ENCODE results near the gene ADIPOR2.
A peak's percentile ranks its signal among the peaks of the same experiment; 100 is the strongest.
"Not testable (repeated sequence)": the region's sequence is repeated elsewhere in the genome, so short reads cannot be mapped to it uniquely, and the experiment has no call there.

Gene ADIPOR2

DNA sequence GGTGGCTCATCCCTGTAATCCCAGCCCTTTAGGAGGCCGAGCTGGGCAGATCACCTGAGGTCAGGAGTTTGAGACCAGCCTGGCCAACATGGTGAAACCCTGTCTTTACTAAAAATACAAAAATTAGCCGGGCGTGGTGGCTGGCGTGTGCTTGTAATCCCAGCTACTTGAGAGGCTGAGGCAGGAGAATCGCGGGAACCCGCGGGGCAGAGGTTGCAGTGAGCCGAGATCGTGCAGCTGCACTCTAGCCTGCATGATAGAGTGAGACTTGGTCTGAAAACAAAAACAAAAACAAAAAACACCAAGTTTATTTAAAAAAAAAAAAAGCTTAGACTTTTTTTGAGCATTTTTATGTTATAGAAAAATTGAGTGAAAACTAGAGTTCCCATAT lies 40.8 kb downstream of the ADIPOR2 start:
- DNase-seq (ENCODE audit: low read depth, low spot score), result not testable (repeated sequence)

DNA sequence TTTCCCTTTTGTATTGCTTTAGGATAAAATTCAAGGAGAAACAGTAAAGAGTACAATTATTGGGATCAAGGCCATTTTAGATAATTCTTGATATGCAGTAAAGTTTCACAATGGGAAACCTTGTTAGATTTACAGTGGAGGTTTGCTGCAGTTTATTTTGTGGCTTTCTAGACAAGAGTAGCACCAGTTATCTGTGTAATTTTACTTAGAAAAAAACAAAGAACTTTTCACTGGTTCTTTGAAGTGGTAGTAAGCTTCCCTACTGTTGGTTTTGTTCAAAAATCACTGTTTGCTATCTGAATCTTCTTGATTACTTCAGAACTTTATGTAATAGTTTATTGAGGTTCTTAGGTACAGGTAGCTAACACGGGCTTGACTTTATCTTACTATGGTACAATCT lies 42.0 kb downstream of the ADIPOR2 start:
- DNase-seq (ENCODE audit: low read depth, low spot score), result no peak

DNA sequence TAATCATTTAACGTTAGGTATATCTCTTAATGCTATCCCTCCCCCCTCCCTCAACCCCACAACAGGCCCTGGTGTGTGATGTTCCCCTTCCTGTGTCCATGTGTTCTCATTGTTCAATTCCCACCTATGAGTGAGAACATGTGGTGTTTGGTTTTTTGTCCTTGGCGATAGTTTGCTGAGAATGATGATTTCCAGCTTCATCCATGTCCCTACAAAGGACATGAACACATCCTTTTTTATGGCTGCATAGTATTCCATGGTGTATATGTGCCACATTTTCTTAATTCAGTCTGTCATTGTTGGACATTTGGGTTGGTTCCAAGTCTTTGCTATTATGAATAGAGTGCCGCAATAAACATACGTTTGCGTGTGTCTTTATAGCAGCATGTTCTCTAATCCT lies 42.8 kb downstream of the ADIPOR2 start:
- not testable (repeated sequence) for DNase-seq (ENCODE audit: low read depth, low spot score)

DNA sequence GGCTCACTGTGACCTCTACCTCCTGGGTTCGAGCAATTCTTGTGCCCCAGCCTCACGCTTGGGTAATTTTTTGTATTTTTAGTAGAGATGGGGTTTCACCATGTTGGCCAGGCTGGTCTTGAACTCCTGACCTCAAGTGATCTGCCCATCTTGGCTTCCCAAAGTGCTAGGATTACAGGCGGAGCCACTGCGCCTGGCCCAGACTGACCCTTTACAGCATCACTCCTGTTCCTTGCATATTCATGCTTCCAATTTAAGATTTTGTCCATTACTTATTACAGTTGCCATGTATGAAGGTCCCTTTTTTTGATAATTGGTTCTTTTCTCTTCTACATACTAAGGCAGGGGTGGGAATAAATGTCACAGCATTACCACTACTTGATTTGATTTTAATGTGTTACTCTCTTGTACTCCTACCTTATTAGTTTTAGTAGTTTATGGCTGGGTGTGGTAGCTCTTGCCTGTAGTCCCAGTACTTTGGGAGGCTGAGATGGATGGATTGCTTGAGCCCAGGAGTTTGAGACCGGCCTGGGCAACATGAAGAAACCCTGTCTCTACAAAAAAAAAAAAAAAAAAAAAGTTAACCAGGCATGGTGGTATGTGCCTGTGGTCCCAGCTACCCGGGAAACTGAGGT lies 46.9 kb downstream of the ADIPOR2 start:
- DNase-seq (ENCODE audit: low read depth, low spot score), result no peak

DNA sequence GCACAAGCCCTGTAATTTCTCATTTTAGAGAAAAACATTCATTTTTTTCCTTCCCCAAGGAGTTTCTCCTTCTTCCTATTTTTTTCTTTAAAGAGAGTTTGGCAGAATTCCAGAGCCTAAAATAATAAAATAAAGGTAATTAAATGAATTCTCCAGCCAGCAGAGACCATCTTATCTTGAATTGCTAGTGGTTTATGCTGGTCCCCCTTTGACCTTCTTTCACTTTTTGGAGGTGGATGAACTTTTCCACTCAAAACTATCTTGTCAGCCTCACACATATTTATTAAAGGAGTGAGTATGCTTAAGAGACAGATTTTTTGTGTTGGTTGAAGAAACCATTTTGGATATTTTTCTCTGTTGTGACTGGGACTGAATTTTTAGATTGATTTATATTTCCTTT lies 47.6 kb downstream of the ADIPOR2 start:
- no peak for DNase-seq (ENCODE audit: low read depth, low spot score)

DNA sequence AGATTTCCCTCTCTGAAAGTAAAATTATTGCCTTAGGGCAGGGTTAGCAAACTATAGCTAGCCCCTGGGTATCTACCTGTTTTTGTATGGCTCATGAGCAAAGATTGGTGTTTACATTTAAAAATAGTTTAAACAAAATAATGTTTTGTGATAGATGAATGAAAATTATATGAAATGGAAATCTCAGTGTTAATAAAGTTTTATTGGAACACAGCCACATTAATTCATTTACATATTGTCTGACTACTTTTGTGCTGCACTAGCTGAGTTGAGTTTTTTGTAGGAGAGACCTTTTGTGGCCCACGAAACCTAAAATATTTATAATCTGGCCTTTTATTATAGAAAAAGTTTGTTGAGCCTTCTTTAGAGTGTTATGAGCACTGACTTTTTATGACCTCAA lies 48.5 kb downstream of the ADIPOR2 start:
- no peak for DNase-seq (ENCODE audit: low read depth, low spot score)

DNA sequence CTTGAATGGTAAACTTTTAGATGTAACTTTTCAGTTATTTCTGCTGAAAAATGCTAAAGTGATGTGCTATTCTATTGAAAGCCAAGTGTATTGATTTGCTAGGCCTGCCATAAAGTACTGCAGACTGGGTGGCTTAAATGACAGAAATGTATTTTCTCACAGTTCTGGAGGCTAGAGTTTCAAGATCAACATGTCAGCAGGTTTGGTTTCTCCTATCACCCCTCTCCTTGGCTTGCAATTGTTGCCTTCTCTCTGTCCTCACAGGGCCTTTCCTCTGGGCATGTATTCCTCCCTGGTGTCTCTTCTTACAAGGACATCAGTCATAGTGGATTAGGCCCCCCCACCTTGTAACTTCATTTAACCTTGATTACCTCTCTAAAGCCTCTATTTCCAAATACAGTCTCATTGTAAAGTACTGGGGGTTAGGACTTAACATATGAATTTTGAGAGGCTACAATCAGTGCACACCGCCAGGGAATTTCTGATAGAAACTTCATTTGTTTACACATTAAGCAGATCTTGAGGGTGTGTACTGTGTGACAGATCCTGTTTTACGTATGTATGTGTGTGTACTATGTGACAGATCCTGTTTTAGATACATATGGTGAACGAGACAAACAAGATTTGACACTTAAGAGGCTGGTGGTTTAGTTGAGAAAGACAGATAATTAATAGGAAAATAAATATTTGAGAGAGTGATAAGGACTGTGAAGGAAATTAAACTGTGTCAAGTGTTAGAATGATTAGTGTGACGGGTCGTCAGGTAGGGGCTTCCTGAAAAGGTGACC lies 49.5 kb downstream of the ADIPOR2 start:
- DNase-seq (ENCODE audit: low read depth, low spot score), result no peak

DNA sequence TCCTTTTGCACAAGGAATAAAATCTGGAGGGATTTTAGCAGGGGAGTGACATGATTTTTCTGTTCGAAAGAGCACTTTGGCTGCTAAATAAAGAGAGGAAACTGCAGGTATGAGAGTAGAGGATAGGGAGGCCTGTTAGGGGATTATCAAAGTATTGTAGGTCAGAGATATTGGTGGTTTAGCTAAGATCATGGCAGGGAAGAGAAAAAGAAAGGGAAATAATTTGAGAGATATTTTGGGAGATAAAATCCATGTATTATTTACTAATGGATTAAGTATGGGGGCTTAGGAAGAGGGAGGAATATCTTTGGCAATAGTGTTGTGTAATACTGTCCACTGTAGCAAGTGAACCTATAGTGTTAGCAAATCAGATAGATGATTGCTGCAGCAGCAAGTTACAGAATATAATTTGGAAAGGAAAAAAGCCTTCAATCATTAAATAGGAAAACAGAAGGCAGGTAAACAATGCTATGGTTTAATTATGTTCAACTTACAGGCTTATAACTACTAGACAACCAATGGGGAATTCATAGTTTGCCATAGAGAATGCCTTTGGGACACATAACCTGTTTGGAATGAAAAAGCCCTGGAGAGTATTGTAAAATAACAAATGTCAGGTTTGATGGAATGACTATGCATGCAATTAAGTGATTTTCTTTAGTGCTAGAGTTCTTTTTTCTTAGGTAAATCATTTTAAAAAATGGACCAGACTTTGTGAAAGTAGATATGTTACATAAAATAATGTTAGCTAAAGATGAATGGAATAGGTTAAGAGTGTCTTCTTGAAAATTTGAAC lies 50.5 kb downstream of the ADIPOR2 start:
- DNase-seq (ENCODE audit: low read depth, low spot score), result peak; percentile 23

DNA sequence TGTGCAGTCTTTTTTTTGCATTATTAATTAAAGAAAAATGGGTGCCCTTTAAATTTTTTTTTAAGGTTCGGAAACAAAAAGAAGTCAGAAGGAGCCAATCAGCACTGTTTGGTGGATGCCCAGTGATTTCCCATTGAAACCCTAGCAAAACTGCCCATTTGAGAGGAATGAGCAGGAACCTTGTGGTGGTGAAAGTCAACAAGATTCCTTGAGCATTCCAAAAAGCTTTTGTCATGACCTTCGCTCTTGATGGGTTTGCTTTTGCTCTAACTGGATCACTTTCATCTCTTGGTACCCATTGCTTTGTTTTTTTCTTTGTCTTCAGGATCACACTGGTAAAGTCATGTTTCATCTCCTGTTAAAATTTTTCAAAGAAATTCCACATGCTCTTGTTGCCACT lies 54.1 kb downstream of the ADIPOR2 start:
- peak; percentile 29 for DNase-seq (ENCODE audit: low read depth, low spot score)

DNA sequence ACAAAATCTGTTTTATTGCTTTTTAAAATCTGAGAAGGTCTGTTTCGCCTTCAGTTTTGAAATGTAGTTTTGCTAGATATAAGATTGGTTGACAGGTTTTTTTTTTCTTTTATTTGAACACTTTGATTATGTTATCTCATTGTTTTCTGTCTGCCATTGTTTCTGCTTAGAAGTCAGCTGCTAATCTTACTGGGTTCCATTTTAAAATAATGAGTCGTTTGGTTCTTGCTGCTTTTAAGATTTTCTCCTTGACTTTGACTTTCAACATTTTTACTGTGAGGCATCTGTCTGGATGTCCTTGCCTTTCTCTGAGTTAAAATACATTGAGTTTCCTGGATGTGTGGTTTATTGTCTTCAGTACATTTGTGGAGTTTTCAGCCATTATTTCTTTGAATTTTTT lies 56.7 kb downstream of the ADIPOR2 start:
- no peak for DNase-seq (ENCODE audit: low read depth, low spot score)

DNA sequence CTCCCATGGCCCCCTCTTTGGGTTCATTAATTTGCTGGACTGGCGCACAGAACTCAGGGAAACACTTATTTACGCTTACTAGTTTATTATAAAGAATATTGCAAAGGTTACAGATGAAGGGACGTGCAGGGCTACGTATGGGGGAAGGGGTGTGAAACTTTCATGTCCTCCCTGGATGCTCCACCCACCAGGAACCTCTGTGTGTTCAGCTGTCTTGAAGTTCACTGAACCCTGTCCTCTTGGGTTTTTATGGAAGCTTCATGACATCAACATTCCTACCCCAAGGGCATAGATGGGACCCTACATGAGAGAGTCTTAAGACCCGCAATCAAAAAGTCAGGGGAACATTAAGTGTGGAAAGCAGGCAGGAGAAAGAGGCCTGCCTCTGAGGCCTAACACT lies 58.1 kb downstream of the ADIPOR2 start:
- DNase-seq (ENCODE audit: low read depth, low spot score), result no peak

DNA sequence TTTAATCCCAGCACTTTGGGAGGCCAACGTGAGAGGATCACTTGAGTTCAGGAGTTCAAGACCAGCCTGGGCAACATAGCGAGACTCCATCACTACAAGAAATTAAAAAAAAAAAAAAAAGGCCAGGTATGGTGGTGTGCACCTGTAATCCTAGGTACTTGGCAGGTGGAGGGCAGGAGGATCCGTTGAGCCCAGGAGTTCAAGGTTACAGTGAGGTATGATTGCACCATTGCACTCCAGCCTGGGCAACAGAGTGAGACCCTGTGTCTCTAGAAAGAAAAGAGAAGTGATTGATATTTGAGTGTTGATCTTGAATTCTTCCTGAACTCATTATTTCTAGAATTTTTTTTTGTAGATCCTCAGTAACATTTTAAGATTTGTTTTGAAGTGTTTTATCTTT lies 59.4 kb downstream of the ADIPOR2 start:
- DNase-seq (ENCODE audit: low read depth, low spot score), result no peak

DNA sequence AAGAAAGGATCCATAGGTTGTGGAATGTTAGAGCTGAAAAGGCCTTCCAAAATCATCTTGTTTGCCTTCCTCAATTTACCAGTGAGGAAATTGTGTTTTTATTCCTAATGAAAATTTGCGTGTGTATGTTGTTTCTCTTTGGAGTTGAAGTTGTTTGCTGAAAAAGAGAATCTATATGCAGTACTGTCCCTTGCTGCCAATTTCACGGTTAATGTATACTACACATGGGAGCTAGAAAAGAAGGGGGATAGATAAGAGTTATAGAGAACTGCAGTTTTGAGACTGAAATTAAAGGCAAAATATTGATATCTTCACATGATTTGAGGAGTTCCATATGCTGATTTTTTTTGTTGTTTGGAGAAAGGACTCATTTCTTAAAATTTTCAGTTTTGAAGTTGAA lies 67.5 kb downstream of the ADIPOR2 start:
- no peak for DNase-seq (ENCODE audit: low read depth, low spot score)

DNA sequence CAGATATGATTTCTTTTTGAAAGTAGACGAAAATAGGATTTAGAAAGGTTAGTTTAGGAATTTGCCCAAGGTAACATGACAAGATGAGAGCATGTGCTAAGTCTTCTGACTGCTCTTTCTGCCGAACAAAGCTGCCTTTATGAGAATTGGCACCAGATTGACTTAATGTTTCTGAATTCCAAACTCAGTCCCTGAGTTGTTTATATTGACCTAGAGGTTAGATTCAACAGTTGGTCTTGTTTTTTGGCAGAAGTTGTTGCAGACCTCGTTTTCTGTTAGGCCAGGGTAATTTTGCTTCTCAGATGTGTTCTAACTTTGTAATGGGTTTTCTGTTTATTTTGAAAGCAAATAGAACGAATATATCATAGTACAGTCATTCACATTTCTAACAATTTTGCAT lies 68.0 kb downstream of the ADIPOR2 start:
- DNase-seq (ENCODE audit: low read depth, low spot score), result peak; percentile 23

DNA sequence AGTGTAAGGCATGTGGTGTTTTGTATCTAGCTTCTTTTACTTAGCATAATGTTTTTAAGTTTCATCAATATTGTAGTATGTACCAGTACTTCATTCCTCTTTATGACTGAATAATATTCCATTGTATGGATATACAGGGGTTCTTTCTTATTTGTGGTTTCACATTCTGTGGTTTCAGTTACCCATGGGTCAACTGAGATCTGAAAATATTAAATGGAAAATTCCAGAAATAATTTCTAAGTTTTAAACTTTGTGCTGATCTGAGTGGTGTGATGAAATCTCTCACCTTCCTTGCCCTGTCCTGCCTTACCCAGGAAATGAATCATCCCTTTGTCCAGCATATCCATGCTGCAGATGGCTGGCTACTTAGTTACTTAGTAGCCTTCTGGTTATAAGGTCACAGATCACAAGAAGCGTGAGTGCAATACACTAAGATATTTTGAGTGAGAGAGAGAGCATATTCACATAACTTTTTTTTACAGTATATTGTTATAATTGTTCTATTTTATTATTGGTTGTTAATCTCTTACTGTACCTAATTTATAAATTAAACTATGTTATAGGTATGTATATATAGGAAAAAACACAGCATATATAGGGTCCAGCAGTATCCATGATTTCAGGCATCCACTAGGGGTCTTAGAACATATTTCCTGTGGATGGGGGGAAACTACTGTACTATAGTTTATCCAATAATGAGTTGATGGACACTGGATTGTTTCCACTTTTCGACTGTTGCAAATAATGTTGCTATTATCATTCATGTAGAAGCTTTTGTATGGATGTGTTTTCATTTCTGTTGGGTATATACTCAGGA lies 69.9 kb downstream of the ADIPOR2 start:
- DNase-seq (ENCODE audit: low read depth, low spot score), result no peak

DNA sequence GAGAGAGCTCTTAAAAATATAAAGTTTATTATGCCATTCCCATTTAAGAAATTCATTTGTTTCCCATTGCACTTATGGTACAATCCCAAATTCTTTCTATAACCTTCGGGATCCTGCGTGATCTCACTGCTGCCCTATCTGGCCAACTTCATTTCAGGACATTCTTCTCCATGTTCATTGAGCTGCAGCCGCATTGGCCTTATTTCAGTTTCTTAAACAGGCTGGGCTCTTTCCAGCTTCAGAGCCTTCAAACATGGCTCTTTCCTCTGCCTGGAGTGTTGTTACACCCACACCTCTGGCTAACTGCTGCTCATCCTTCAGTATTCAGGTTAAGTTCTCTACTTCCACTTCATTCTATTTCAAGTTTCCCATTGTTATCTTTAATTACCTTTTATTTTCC lies 71.0 kb downstream of the ADIPOR2 start:
- DNase-seq (ENCODE audit: low read depth, low spot score), result no peak

DNA sequence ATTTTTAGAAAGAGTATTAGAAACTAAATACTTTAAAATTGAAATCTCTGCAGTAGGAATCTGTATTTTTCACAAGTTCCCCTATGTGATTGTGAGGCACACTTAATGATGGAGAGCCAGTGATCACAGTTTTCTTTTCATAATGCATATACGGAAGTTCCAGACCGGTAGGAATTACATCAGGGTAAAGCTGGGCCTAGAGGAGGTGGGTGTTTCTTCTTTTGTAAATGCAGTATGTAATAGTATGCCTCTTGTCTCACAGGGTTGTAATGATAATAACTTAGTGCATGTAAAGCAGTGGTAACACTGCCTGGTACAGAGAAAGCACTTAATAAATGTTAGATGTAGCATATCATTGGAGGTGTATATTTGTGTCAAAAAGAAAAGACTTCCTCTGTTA lies 72.3 kb downstream of the ADIPOR2 start:
- no peak for DNase-seq (ENCODE audit: low read depth, low spot score)

DNA sequence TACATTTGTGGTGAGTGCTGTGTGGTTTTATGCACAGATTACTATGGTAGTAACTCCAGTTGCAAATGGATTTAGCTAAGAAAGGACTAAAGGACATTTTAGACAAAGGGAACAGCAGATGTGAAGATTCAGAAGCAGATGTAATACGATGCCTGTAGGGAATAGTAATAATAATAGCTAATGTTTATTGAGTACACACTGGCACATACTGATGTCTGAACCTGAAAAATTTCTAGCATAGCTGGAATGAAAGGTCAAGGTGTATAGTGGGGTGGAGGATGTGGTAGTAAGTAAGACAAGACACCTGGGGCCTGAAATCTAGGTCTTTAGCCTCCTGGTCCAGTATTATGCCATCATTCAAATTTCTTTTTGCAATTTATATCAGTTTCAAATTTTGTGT lies 75.2 kb downstream of the ADIPOR2 start:
- no peak for DNase-seq (ENCODE audit: low read depth, low spot score)

DNA sequence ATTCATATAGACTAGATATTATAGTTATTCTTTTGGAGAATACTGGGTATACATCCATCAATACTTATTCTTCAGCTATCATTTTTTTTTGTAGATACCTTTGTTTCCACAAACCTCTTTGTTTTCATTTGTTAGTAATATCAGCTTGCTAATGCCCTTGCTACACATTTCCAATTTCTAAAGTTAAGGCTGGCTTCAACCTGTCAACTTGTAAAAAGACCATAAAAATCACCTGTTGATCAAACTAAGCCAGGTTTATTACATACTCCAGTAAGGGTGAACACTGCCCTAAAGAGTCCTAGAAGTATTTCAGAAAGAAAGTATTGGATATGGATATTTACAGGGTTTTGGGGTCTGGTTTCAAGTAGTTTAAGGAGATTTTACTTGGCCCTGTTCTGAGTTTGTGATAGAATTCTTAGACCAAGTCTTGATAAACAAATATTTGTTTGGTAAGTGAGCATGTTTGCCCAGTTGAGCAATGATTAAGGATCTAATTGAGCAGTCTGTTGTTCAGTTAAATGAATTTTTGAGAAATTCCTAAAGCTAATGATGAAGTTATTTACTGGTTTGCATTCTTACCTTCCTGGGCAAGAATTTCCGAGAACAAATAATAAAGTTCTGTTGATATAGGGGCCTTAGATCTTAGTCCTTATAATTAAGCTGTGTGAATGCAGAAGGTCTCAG lies 76.7 kb downstream of the ADIPOR2 start:
- no peak for DNase-seq (ENCODE audit: low read depth, low spot score)

DNA sequence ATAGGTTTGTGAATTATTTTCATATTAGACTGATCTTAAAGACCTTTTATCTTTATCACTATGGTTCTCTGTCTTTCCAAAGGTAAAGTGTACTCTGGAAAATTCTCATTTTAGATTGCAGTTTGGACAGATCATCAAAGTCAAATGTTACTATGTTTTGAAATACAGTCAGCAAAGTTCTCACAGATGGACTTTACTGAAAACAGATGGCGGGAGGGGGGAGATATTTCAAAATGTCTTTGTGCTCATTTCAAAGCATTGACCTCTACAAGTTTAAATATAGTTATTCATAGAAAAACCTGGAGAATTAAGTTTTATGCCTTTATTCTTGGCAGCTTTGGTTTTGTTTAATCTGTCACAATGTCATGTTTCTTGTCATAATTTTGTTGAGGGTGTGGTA lies 77.7 kb downstream of the ADIPOR2 start:
- no peak for DNase-seq (ENCODE audit: low read depth, low spot score)

DNA sequence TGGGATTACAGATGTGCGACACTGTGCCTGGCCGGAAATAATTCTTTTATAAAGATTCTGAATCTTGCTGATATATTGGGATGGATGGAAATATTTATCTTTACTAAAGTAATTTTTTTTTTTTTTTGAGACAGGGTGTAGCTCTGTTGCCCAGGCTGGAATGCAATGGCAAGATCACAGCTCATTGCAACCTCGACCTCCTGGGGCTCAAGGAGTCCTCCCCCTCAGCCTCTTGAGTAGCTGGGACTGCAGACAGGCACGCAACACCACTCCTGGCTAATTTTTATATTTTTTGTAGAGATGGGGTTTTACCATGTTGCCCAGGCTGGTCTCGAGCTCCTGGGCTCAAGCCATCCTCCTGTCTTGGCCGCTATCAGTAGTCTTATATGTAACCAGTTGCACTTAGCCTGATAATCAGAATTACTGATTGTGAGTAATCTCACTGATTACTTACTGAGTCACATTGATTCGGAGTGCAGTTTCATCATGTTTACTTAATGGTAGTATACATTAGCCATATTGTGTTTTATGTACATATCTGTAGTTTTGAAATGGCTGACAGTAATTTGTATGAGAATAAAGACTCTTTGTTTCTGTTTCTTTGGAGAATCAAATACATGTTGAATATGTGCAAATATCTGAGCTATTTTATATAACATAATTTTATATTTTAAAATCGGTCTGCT lies 79.1 kb downstream of the ADIPOR2 start:
- no peak for DNase-seq (ENCODE audit: low read depth, low spot score)
